ENCODE results near the gene OVCA2. TPM values are rescaled to one million over a fixed set of nuclear protein-coding genes. Genes with fewer than 3 reads are reported as not detected.
A peak's percentile ranks its signal among the peaks of the same experiment; 100 is the strongest.

OVCA2 gene
- total RNA-seq, 1 donor from 2014 or later, result 44.0 TPM

DNA sequence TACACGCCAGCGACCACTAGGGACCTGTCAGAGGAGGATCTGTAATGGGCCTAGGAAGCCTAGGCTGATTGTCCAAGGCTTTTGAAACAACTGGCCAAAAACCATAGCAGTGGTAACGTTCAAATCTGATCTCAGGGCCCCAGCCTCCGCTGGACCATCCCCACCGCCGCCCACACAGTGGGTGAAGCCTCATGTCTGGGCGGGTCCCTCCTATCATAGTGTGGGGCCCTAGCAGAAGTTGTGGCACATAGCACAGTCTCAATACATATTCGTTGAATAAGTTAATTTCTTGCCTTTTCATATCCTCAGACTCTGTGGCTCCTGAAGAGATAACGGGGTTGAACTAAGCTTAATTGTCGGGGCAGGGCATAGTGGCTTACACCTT lies 11.1 kb upstream of the OVCA2 start:
- peaks cover 11% of the 10 kb centered on the region for H3K4me1 Mint-ChIP-seq (ENCODE audit: low read depth)
- no peak for DNase-seq (ENCODE audit: low spot score)
- peaks cover 30% of the 10 kb centered on the region for H3K27me3 Mint-ChIP-seq (ENCODE audit: insufficient read depth)
- intact Hi-C loops (cut with micrococcal nuclease), result loop anchor here (1.0 kb wide), 5 partner anchors 11 to 313 kb away; partner anchors contain the start of gene SMYD4
- peak overlapping the region; percentile 75 for H3K27ac Mint-ChIP-seq
- no peaks in the 10 kb centered on the region for H3K36me3 Mint-ChIP-seq (ENCODE audit: low read depth)
- no peaks in the 10 kb centered on the region for H3K9me3 Mint-ChIP-seq
- peak overlapping the region; percentile 92 for H3K4me3 Mint-ChIP-seq

DNA sequence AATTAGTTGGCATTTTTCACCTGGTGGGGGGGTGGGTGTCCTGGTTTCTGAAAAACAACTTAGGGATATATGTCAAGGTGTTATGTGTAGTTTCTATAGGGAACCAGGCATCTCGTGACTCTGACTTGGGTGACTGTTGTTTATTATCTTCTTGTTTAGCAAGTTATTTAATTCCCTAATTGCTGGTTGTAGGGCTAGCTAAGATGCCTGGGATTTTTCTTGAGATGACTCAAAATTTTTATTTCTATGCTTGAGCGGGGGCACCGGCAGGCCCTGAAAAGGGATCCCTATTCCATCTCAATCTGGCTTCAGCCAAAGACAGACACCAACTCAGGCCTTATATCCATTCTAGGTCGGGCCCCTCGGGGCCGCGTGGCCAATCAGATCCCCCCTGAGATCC lies 8.7 kb upstream of the OVCA2 start:
- Mint-ChIP-seq H3K4me1 (ENCODE audit: low read depth) (peaks cover 5% of the 10 kb centered on the region), H3K27me3 (ENCODE audit: insufficient read depth) (peaks cover 9% of the 10 kb centered on the region), H3K9me3 (no peaks in the 10 kb centered on the region), H3K4me3 (no peak overlapping the region), H3K27ac (no peak overlapping the region), H3K36me3 (ENCODE audit: low read depth) (peaks cover 7% of the 10 kb centered on the region)
- no peak for DNase-seq (ENCODE audit: low spot score)
- intact Hi-C loops (cut with micrococcal nuclease), result no loop called here

DNA sequence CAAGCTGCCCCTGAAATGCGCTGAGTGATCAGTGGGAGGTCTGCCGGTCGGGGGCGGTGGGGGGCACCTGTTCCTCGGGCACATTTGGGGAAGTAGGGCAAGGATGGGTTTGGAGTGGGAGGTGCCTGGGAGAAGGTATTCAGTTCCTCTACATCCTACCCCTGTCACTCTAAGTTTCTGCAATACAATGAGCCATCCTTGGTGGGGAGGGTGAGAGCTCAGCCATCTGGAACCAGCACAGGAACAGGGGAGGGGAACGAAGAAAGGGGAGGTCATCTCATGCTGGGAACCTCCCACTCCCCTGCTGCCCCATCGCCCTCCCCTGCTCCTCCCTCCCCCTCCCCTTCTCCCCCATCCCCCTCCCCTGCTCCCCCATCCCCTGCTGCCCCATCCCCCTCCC lies 7.7 kb upstream of the OVCA2 start:
- Mint-ChIP-seq H3K36me3 (ENCODE audit: low read depth) (peaks cover 7% of the 10 kb centered on the region), H3K27ac (no peak overlapping the region), H3K9me3 (no peaks in the 10 kb centered on the region), H3K4me1 (ENCODE audit: low read depth) (peaks cover 5% of the 10 kb centered on the region), H3K4me3 (no peak overlapping the region), H3K27me3 (ENCODE audit: insufficient read depth) (no peaks in the 10 kb centered on the region)
- intact Hi-C loops (cut with micrococcal nuclease), result no loop called here
- DNase-seq (ENCODE audit: low spot score), result no peak

DNA sequence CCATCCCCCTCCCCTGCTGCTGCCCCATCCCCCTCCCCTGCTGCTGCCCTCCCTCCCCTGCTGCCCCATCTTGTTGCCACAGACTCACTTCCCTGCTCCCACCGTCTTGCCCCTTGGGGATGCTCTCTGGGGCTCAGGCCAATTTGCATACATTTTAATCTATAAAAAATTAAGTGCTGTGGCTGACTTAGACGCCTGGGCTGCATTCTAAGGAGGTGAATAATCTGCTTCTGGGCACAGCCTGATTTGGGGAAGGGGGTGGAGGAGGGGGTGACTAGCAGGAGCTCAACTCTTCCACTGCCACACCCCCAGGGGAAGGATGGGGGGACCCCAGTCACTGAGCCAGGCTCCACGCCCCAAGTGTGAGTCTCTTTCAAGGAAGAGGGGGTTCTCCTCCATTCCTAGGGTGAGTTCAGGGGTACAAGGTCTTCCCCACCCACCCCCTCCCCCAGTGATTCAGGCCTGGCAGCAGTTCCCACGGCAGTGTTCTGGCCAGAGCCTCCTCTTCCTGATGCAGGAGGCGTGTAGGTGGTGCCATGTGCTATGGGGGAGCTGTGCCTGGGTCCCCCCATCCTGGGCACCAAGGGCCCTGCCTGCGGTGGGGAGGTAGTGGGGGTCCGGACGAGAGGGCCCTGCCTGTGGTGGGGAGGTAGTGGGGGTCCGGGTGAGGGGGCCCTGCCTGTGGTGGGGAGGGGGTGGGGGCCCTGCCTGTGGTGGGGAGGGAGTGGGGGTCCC lies 6.8 kb upstream of the OVCA2 start:
- Mint-ChIP-seq H3K4me1 (ENCODE audit: low read depth) (peaks cover 5% of the 10 kb centered on the region), H3K36me3 (ENCODE audit: low read depth) (peaks cover 9% of the 10 kb centered on the region), H3K27ac (no peak overlapping the region), H3K27me3 (ENCODE audit: insufficient read depth) (no peaks in the 10 kb centered on the region), H3K4me3 (no peak overlapping the region), H3K9me3 (no peaks in the 10 kb centered on the region)
- DNase-seq (ENCODE audit: low spot score), result no peak
- intact Hi-C loops (cut with micrococcal nuclease), result no loop called here

DNA sequence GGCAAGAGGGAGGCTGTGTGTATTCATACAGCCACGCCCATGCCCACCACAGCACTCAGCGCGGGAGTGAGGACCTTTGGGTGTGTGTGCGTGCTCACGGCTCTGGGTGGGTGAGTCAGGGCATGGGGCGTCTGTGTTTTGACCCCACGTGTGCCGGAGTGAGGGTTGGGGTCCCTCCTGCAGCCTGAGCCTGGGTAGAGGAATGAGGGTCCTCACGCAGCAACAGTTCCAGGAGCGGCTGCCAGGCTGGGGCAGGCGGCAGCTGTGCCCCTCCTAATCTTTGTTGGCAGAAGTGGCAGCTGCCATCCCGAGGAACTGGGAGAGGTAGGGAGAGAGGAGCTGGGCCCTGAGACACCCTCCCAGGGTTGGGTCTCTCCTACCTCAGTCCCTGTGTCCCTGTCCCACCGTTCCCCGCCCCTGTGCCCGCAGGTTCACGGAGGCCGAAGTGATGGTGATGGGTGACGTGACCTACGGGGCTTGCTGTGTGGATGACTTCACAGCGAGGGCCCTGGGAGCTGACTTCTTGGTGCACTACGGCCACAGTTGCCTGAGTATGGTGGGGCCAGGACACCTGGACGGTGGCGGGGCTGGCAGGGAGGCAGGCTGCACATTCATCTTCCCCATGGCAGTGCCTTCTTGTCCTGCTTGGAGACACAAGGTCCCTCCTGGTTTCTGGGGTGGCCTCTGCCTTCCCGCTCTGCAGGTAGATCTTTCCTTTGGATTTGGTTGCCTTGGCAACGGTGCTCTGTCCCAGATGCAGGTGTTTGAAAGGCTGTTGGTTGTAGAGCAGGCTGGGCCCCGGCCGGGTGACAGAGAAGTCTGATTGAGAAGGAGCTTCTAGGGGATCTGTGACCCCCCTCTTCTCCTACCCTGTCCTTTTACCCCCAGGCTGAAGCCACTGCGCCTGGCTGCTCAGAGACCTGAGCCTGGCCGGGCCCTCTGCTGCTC lies 6.0 kb upstream of the OVCA2 start:
- Mint-ChIP-seq H3K27ac (no peak overlapping the region), H3K9me3 (no peaks in the 10 kb centered on the region)
- intact Hi-C loops (cut with micrococcal nuclease), result no loop called here

DNA sequence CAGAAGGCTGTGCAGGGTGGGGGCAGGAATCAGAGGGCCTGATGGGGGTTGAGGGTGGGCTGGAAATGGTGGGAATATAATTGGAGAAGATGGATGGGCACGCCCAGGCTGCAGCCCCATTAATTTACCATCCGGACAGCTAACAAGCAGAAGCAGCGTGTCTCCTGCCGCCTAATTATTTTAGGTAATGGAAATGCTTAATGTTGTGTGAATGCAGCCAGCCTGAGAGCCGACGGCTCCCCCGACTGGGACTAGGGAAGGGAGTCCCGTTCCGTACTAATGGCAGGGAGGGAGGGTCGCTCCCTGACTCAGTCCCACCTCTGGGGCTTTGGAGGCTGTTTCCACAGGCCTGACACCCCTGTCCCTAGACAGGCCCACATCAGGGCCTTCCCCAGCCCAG lies 4.7 kb upstream of the OVCA2 start:
- Mint-ChIP-seq H3K4me1 (ENCODE audit: low read depth) (peaks cover 8% of the 10 kb centered on the region), H3K4me3 (no peak overlapping the region), H3K9me3 (no peaks in the 10 kb centered on the region), H3K27me3 (ENCODE audit: insufficient read depth) (peaks cover 1% of the 10 kb centered on the region), H3K27ac (no peak overlapping the region), H3K36me3 (ENCODE audit: low read depth) (peaks cover 18% of the 10 kb centered on the region)
- intact Hi-C loops (cut with micrococcal nuclease), result no loop called here
- DNase-seq (ENCODE audit: low spot score), result no peak

More for the DNA sequence above, 6.0 kb upstream of the OVCA2 start:
- peaks cover 15% of the 10 kb centered on the region for H3K36me3 Mint-ChIP-seq (ENCODE audit: low read depth)
- H3K4me1 Mint-ChIP-seq (ENCODE audit: low read depth), result peaks cover 7% of the 10 kb centered on the region
- DNase-seq (ENCODE audit: low spot score), result no peak
- H3K27me3 Mint-ChIP-seq (ENCODE audit: insufficient read depth), result no peaks in the 10 kb centered on the region
- no peak overlapping the region for H3K4me3 Mint-ChIP-seq

DNA sequence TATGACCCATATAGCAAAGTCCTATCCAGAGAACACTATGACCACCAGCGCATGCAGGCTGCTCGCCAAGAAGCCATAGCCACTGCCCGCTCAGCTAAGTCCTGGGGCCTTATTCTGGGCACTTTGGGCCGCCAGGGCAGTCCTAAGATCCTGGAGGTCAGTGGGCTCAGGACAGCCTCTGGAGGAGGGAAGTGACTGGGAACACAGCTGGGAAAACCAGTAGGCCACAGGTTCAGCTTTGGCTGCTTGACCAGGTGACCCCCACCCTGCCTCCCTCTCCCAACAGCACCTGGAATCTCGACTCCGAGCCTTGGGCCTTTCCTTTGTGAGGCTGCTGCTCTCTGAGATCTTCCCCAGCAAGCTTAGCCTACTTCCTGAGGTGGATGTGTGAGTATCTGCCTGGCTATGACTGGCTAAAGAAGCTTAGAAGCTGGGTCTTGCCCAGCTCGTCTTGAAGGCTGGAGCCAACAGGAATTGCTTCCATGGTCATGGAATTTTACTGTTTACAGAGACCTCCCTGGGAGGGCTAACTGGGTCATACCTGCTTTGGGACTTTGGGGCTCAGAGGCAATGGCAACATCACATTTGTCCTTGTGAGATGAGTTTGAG lies 1.5 kb upstream of the OVCA2 start:
- intact Hi-C loops (cut with micrococcal nuclease), result loop anchor here (5.0 kb wide), 2 partner anchors 168 to 393 kb away; partner anchors contain the start of genes RILP and SCARF1

DNA sequence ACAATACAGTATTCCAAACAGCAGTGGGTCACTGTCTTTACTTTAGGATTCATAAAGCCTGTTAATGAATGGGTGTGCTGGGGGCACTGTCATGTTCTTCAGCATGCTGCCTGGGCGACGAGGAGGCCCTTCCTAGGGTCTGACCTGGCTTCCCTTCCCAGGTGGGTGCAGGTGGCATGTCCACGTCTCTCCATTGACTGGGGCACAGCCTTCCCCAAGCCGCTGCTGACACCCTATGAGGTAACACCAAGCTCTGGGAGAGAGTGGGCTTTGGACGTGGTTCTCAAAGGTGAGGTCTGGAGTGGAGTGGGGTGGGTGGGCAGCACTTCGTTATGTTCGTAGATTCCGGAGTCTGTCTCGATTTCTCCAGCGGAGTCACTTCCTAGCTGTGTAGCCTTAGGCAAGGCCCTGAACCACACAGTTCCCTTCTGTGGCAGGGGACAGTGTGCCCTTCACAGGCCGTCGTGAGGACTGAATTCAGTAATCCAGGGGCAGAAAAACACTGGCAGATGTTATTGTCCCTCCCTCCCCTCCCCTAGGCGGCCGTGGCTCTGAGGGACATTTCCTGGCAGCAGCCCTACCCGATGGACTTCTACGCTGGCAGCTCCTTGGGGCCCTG lies 771 bp upstream of the OVCA2 start:
- Mint-ChIP-seq H3K27ac (peak overlapping the region; percentile 34), H3K9me3 (no peaks in the 10 kb centered on the region), H3K4me1 (ENCODE audit: low read depth) (peaks cover 31% of the 10 kb centered on the region), H3K27me3 (ENCODE audit: insufficient read depth) (peaks cover 3% of the 10 kb centered on the region), H3K36me3 (ENCODE audit: low read depth) (peaks cover 43% of the 10 kb centered on the region), H3K4me3 (peak overlapping the region; percentile 49)
- DNase-seq (ENCODE audit: low spot score), result no peak
- intact Hi-C loops (cut with micrococcal nuclease), result loop anchor here (1.0 to 5.0 kb wide), 4 partner anchors 8 to 394 kb away; partner anchors contain the start of genes DPH1, RILP and SCARF1

More for the DNA sequence above, 1.5 kb upstream of the OVCA2 start:
- Mint-ChIP-seq H3K36me3 (ENCODE audit: low read depth) (peaks cover 43% of the 10 kb centered on the region), H3K4me1 (ENCODE audit: low read depth) (peaks cover 31% of the 10 kb centered on the region), H3K27me3 (ENCODE audit: insufficient read depth) (peaks cover 3% of the 10 kb centered on the region), H3K27ac (no peak overlapping the region), H3K9me3 (no peaks in the 10 kb centered on the region), H3K4me3 (peak overlapping the region; percentile 49)
- no peak for DNase-seq (ENCODE audit: low spot score)

DNA sequence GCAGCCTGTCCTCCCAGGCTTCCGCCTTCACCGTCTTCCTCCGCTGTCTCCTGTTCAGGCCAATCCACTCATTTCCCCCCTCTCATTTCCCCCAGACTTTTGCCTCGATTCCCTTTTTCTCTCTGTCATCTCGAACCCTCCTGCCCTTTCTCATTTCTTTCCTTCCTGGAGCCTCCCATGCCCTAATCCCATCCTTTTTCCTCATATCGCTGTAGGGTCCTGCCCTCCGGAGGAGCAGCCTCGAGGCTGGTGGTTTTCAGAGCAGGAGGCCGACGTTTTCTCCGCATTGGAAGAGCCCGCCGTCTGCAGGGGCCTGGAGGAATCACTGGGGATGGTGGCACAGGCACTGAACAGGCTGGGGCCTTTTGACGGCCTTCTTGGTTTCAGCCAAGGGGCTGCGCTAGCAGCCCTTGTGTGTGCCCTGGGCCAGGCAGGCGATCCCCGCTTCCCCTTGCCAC lies 597 bp downstream of the OVCA2 start:
- intact Hi-C loops (cut with micrococcal nuclease), result loop anchor here (1.0 to 5.0 kb wide), 3 partner anchors 134 to 395 kb away; partner anchors contain the start of genes RILP and SCARF1
- H3K27me3 Mint-ChIP-seq (ENCODE audit: insufficient read depth), result peaks cover 3% of the 10 kb centered on the region
- peaks cover 31% of the 10 kb centered on the region for H3K4me1 Mint-ChIP-seq (ENCODE audit: low read depth)
- H3K36me3 Mint-ChIP-seq (ENCODE audit: low read depth), result peaks cover 40% of the 10 kb centered on the region
- DNase-seq (ENCODE audit: low spot score), result no peak
- H3K4me3 Mint-ChIP-seq, result peak overlapping the region; percentile 96
- no peaks in the 10 kb centered on the region for H3K9me3 Mint-ChIP-seq
- H3K27ac Mint-ChIP-seq, result peak overlapping the region; percentile 98

DNA sequence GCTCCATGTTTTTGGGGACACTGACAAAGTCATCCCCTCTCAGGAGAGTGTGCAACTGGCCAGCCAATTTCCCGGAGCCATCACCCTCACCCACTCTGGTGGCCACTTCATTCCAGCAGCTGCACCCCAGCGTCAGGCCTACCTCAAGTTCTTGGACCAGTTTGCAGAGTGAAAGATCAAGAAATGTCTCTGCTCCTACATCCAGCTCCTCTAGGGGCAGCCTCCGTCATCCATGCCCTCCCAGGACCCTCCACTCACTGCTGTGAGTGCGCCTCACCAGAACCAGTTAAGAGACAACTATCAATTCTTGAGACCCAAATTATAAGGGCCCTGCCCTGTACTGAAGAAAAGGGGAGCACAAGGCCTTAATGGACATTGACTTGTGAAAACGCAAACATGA lies 1.1 kb downstream of the OVCA2 start:
- Mint-ChIP-seq H3K36me3 (ENCODE audit: low read depth) (peaks cover 37% of the 10 kb centered on the region), H3K27me3 (ENCODE audit: insufficient read depth) (peaks cover 3% of the 10 kb centered on the region), H3K4me1 (ENCODE audit: low read depth) (peaks cover 31% of the 10 kb centered on the region), H3K27ac (peak overlapping the region; percentile 98), H3K9me3 (no peaks in the 10 kb centered on the region), H3K4me3 (peak overlapping the region; percentile 96)
- intact Hi-C loops (cut with micrococcal nuclease), result loop anchor here (1.0 to 5.0 kb wide), 3 partner anchors 135 to 396 kb away; partner anchors contain the start of genes RILP and SCARF1
- no peak for DNase-seq (ENCODE audit: low spot score)

DNA sequence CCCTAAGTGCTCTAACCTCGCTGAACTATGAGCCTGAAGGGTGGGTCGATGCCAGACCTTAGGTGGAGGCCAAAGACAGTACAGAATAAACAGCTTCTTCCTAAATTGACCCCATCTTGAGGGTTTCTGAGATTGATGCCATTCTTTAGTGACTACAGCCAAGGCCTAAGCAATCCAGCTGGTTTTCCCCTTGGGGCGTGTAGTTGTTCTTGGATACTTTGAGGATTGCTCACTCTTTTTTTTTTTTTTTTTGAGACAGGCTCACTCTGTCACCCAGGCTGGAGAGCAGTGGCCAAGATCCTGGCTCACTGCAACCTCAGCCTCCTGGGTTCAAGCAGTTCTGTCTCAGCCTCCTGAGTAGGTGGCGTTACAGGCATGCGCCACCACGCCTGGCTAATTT lies 2.0 kb downstream of the OVCA2 start:
- H3K27me3 Mint-ChIP-seq (ENCODE audit: insufficient read depth), result peaks cover 3% of the 10 kb centered on the region
- intact Hi-C loops (cut with micrococcal nuclease), result loop anchor here (5.0 kb wide), 2 partner anchors 171 to 396 kb away; partner anchors contain the start of genes RILP and SCARF1
- H3K9me3 Mint-ChIP-seq, result no peaks in the 10 kb centered on the region
- no peak for DNase-seq (ENCODE audit: low spot score)
- peaks cover 39% of the 10 kb centered on the region for H3K4me1 Mint-ChIP-seq (ENCODE audit: low read depth)
- H3K36me3 Mint-ChIP-seq (ENCODE audit: low read depth), result peaks cover 37% of the 10 kb centered on the region
- H3K4me3 Mint-ChIP-seq, result peak overlapping the region; percentile 96
- no peak overlapping the region for H3K27ac Mint-ChIP-seq
